HG02840 (cell line): ENCODE measurements around the gene PYCARD.
"Not testable (repeated sequence)": the region's sequence is repeated elsewhere in the genome, so short reads cannot be mapped to it uniquely, and the experiment has no call there.

Source experiments
- ATAC-seq: cut with Tn5 transposase; IDR thresholded peaks from one replicate; pipeline ENCODE4 v1.9.1; 2021; ENCODE audit warnings: mild to moderate bottlenecking, moderate library complexity, moderate number of reproducible peaks; ENCODE audit not compliant: unreplicated experiment, low FRiP score

PYCARD gene

GRCh38 chr16:31202414-31203375 lies at the start of gene PYCARD:
Gene PYCARD, minus strand, starts transcription at chr16:31202760. Its CDS starts 70 bp downstream, at chr16:31202690.
- peak; percentile 31 for ATAC-seq

GRCh38 chr16:31251435-31251834 lies 48.9 kb upstream of the PYCARD start:
- ATAC-seq = no peak

GRCh38 chr16:31250782-31251384 lies 48.3 kb upstream of the PYCARD start:
- ATAC-seq = no peak

- ATAC-seq = no peak
These were observed 45.8 kb upstream of the PYCARD start for GRCh38 chr16:31248344-31248743.

- ATAC-seq = no peak
These were observed 43.7 kb upstream of the PYCARD start for GRCh38 chr16:31246296-31246695.

GRCh38 chr16:31245598-31245997 lies 43.0 kb upstream of the PYCARD start:
- ATAC-seq = not testable (repeated sequence)

GRCh38 chr16:31243734-31244670 lies 41.4 kb upstream of the PYCARD start:
- no peak for ATAC-seq

GRCh38 chr16:31242206-31242605 lies 39.6 kb upstream of the PYCARD start:
- ATAC-seq = no peak

- ATAC-seq = no peak
These were observed 35.5 kb upstream of the PYCARD start for GRCh38 chr16:31238041-31238440.

GRCh38 chr16:31229501-31229900 lies 26.9 kb upstream of the PYCARD start:
- no peak for ATAC-seq

- no peak for ATAC-seq
These were observed 25.6 kb upstream of the PYCARD start for GRCh38 chr16:31228206-31228605.

- no peak for ATAC-seq
These were observed 22.6 kb upstream of the PYCARD start for GRCh38 chr16:31225193-31225592.

GRCh38 chr16:31224092-31224955 lies 21.8 kb upstream of the PYCARD start:
- no peak for ATAC-seq

- ATAC-seq = no peak
These were observed 20.5 kb upstream of the PYCARD start for GRCh38 chr16:31223044-31223443.

- no peak for ATAC-seq
These were observed 19.0 kb upstream of the PYCARD start for GRCh38 chr16:31221357-31222160.

GRCh38 chr16:31219154-31219741 lies 16.7 kb upstream of the PYCARD start:
- ATAC-seq = no peak

- no peak for ATAC-seq
These were observed 14.6 kb upstream of the PYCARD start for GRCh38 chr16:31217136-31217530.

- no peak for ATAC-seq
These were observed 14.0 kb upstream of the PYCARD start, which contains the start of gene PYDC1 for GRCh38 chr16:31216422-31217135. Gene PYDC1, minus strand, starts transcription at chr16:31217135. Its CDS starts 107 bp downstream, at chr16:31217028.
